Mammary epithelial cell (primary cell): ENCODE measurements around the gene ZNF692.

Source experiments
- CTCF ChIP-seq, 2 donors: IDR thresholded peaks in 1 of 2; conservative IDR thresholded peaks in 1 of 2; 2 replicates each; pipeline ENCODE4 v1.5.1; 2011 to 2012; ENCODE audit warnings: inconsistent platforms in 2 of 2, low read length in 2 of 2, mild to moderate bottlenecking in 2 of 2, control low read depth in 1 of 2, low read depth in 1 of 2; ENCODE audit not compliant: insufficient read depth in 1 of 2; ENCODE audit errors: extremely low read depth in 1 of 2
- EZH2 ChIP-seq: IDR thresholded peaks from 2 replicates; pipeline ENCODE4 v1.6.1; 2012; ENCODE audit warnings: low read length, inconsistent platforms, borderline replicate concordance

- TF ChIP-seq CTCF (conservative IDR thresholded peaks at IDR 0.05 in 1 of 2, IDR thresholded peaks at IDR 0.05 in 1 of 2; ENCODE audit: extremely low read depth in 1 of 2, insufficient read depth in 1 of 2, low read depth in 1 of 2, low read length in 2 of 2) (no peak), EZH2 (no peak)
Measured at GRCh38 chr1:248839168-248839555, 19.7 kb downstream of the ZNF692 start.
